ENCODE results near the gene CTPS1. TPM values are rescaled to one million over a fixed set of nuclear protein-coding genes. Genes with fewer than 3 reads are reported as not detected.

The CTPS1 gene
- total RNA-seq, 2 experiments from 2014 or later: 100 to 102 TPM

DNA sequence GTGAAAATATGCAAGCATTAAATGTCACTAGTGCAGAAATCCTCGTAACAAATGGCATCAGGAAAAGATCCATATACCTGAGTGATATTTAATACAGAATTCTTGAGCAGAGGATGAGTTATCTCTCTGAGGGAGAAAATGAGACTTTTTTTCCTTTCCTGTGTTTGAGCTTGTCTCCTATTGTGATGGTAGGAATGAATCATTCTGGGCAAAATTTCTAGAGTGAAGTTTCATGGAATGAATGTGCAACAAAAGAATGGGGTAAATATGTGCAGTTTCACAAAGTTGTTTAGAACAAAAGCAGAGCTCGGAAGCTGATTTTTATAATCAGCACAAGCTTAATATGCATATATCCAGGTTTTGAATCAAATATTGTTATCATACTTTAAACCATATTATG, 4.6 kb downstream of the CTPS1 start:
- Mint-ChIP-seq H3K4me1 (ENCODE audit: low read depth) (peaks cover 55% of the 10 kb centered on the region), H3K27ac (peak overlapping the region; percentile 83), H3K27me3 (no peaks in the 10 kb centered on the region), H3K36me3 (ENCODE audit: low read depth) (peaks cover 85% of the 10 kb centered on the region), H3K9me3 (no peaks in the 10 kb centered on the region), H3K4me3 (peak overlapping the region; percentile 26)
- intact Hi-C loops (cut with micrococcal nuclease): no loop called here
- TF ChIP-seq CTCF (IDR thresholded peaks at IDR 0.05): no peak
- CTCF ChIA-PET: interaction anchor here (2.0 kb wide), 1 partner anchor 19 kb away, joined by 8 read pairs; no protein-coding TSS in a partner anchor
- ATAC-seq (no peak), DNase-seq (no peak)
- POLR2A ChIA-PET: interaction anchor here (0.6 to 7.4 kb wide), 5 partner anchors 11 to 357 kb away, joined by 3 to 67 read pairs (median 5); no protein-coding TSS in a partner anchor

DNA sequence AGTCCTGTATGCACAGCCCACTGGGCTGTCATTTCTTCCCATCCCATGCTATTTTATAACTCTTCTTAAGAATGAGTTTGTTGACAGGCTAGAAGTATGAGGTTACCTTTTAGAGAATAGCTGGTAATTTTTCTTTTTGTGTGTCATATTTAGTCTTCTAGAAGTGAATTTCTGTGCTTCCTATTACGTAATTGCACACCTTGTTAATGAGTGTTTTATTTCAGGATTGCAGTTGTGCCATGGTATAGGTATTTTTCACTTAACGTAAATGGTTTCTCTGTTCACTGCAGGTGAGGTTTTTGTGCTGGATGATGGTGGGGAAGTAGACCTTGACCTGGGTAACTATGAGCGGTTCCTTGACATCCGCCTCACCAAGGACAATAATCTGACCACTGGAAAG, 5.0 kb downstream of the CTPS1 start:
- peaks cover 90% of the 10 kb centered on the region for H3K36me3 Mint-ChIP-seq (ENCODE audit: low read depth)
- H3K4me3 Mint-ChIP-seq: no peak overlapping the region
- ChIA-PET POLR2A (interaction anchor here (1.2 to 7.4 kb wide), 4 partner anchors 10 to 35 kb away, joined by 3 to 67 read pairs (median 5); no protein-coding TSS in a partner anchor), CTCF (interaction anchor here (1.0 to 2.0 kb wide), 2 partner anchors 18 to 33 kb away, joined by 4 to 8 read pairs; no protein-coding TSS in a partner anchor)
- no peaks in the 10 kb centered on the region for H3K27me3 Mint-ChIP-seq
- TF ChIP-seq CTCF (IDR thresholded peaks at IDR 0.05): no peak
- H3K27ac Mint-ChIP-seq: peak overlapping the region; percentile 83
- DNase-seq (no peak), ATAC-seq (no peak)
- H3K9me3 Mint-ChIP-seq: no peaks in the 10 kb centered on the region
- intact Hi-C loops (cut with micrococcal nuclease): no loop called here
- H3K4me1 Mint-ChIP-seq (ENCODE audit: low read depth): peaks cover 55% of the 10 kb centered on the region

DNA sequence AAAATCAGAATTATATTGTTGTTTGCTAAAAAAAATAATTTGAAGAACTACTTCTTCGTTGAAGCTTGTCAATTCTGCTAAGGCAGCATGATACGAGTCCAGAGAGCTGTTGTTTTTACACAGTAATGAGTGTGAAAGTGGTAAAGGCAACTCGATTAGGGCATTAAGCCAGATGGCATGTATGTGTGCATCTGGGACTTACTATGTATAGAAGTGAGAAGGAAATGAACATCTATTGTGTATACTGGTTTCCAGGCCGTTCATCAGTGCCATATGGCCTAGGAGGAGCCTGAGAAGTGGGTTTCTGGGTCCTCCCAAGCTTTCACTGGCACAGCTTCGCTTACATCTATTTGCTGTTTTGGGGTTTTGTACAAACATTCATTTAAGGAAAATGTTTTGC, 5.7 kb downstream of the CTPS1 start:
- no peak for DNase-seq
- Mint-ChIP-seq H3K4me1 (ENCODE audit: low read depth) (peaks cover 55% of the 10 kb centered on the region), H3K36me3 (ENCODE audit: low read depth) (peaks cover 95% of the 10 kb centered on the region), H3K27me3 (no peaks in the 10 kb centered on the region), H3K27ac (peak overlapping the region; percentile 6), H3K4me3 (no peak overlapping the region), H3K9me3 (no peaks in the 10 kb centered on the region)
- ATAC-seq: no peak
- ChIA-PET POLR2A (interaction anchor here (1.6 to 7.4 kb wide), 4 partner anchors 10 to 35 kb away, joined by 5 to 67 read pairs (median 6); no protein-coding TSS in a partner anchor), CTCF (interaction anchor here (1.0 to 2.0 kb wide), 2 partner anchors 18 to 34 kb away, joined by 4 to 8 read pairs; no protein-coding TSS in a partner anchor)
- intact Hi-C loops (cut with micrococcal nuclease): no loop called here
- no peak for TF ChIP-seq CTCF (IDR thresholded peaks at IDR 0.05)

DNA sequence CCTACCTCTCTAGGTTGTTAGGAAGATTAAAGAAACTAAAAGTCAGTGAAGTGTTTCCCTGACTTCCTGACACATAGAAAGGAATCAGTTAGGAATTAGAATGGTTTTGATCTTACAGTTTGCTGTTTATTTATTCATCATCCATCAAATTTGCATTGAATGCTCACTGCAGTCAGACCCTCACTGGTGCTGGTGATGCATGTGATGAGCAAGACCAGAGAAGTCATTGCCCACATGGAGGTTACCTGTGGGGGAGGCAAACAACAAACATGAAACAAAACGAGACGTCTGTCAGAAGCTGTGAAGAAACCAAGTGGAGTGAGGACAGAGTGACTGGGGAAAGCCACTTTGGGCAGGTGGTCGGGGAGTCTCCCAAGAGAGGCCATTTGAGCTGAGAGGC, 6.4 kb downstream of the CTPS1 start:
- peaks cover 55% of the 10 kb centered on the region for H3K4me1 Mint-ChIP-seq (ENCODE audit: low read depth)
- CTCF ChIA-PET: interaction anchor here (2.0 kb wide), 1 partner anchor 17 kb away, joined by 8 read pairs; no protein-coding TSS in a partner anchor
- peak overlapping the region; percentile 65 for H3K27ac Mint-ChIP-seq
- peaks cover 96% of the 10 kb centered on the region for H3K36me3 Mint-ChIP-seq (ENCODE audit: low read depth)
- no peak overlapping the region for H3K4me3 Mint-ChIP-seq
- H3K9me3 Mint-ChIP-seq: no peaks in the 10 kb centered on the region
- no peaks in the 10 kb centered on the region for H3K27me3 Mint-ChIP-seq
- no peak for TF ChIP-seq CTCF (IDR thresholded peaks at IDR 0.05)
- POLR2A ChIA-PET: interaction anchor here (1.4 to 7.4 kb wide), 4 partner anchors 8 to 30 kb away, joined by 3 to 67 read pairs (median 12); no protein-coding TSS in a partner anchor
- ATAC-seq (no peak), DNase-seq (no peak)
- intact Hi-C loops (cut with micrococcal nuclease): no loop called here

GRCh38 chr1:40986328-40986783, 6.9 kb downstream of the CTPS1 start:
- ATAC-seq (no peak), DNase-seq (no peak)
- Mint-ChIP-seq H3K27me3 (no peaks in the 10 kb centered on the region), H3K9me3 (no peaks in the 10 kb centered on the region), H3K27ac (peak overlapping the region; percentile 65), H3K4me3 (no peak overlapping the region), H3K4me1 (ENCODE audit: low read depth) (peaks cover 50% of the 10 kb centered on the region), H3K36me3 (ENCODE audit: low read depth) (peaks cover 96% of the 10 kb centered on the region)
- intact Hi-C loops (cut with micrococcal nuclease): no loop called here
- TF ChIP-seq CTCF (IDR thresholded peaks at IDR 0.05): no peak
- POLR2A ChIA-PET: interaction anchor here (1.4 to 7.4 kb wide), 4 partner anchors 8 to 29 kb away, joined by 3 to 67 read pairs (median 12); no protein-coding TSS in a partner anchor
- CTCF ChIA-PET: no interaction called here

All from activated CD8-positive, alpha-beta T cell treated with anti-CD3 and anti-CD28 coated beads for 36 hours (primary cell).